ENCODE data around the gene PRCC. TPM values are rescaled to one million over a fixed set of nuclear protein-coding genes. Genes with fewer than 3 reads are reported as not detected.

PRCC gene
- total RNA-seq, 2 experiments from 2014 or later: 49.5 to 50.0 TPM

GRCh38 chr1:156796340-156797097 is 29.2 kb downstream of the PRCC start:
- ATAC-seq (ENCODE audit: poor library complexity): no peak
- Mint-ChIP-seq H3K4me3 (no peak overlapping the region), H3K36me3 (ENCODE audit: low read depth) (peaks cover 89% of the 10 kb centered on the region), H3K27me3 (no peaks in the 10 kb centered on the region), H3K4me1 (ENCODE audit: low read depth) (peaks cover 6% of the 10 kb centered on the region), H3K27ac (no peak overlapping the region), H3K9me3 (no peaks in the 10 kb centered on the region)
- H3K4me3 ChIP-seq (ENCODE audit: low read length): no peak overlapping the region
- H3K9me3 ChIP-seq (ENCODE audit: control insufficient read depth in 1 of 2, insufficient read depth in 1 of 2, low read length in 2 of 2): no peaks in the 10 kb centered on the region
- CTCF ChIA-PET: interaction anchor here (0.8 to 7.6 kb wide), 7 partner anchors 17 to 131 kb away, joined by 3 to 87 read pairs (median 6); partner anchors contain the start of gene NTRK1
- peaks cover 14% of the 10 kb centered on the region for H3K4me1 ChIP-seq (ENCODE audit: insufficient read depth, low read length)
- peaks cover 93% of the 10 kb centered on the region for H3K36me3 ChIP-seq (ENCODE audit: insufficient read depth, low read length)
- H3K27ac ChIP-seq (ENCODE audit: low read depth in 1 of 2, low read length in 2 of 2): no peak overlapping the region
- no peaks in the 10 kb centered on the region for H3K27me3 ChIP-seq (ENCODE audit: control insufficient read depth in 1 of 2, insufficient read depth in 2 of 2, low read length in 2 of 2)
- intact Hi-C loops (cut with DNase I, micrococcal nuclease): loop anchor here (1.0 to 5.0 kb wide), 4 partner anchors 64 to 132 kb away; partner anchors contain the start of gene NTRK1 (in 2 of the 2)
- POLR2A ChIA-PET: interaction anchor here (1.4 to 2.0 kb wide), 2 partner anchors 63 to 65 kb away, joined by 4 to 8 read pairs; partner anchors contain the start of gene INSRR
- no peak for DNase-seq
- TF ChIP-seq CTCF (IDR thresholded peaks at IDR 0.05): no peak

GRCh38 chr1:156797212-156797871 is 30.0 kb downstream of the PRCC start:
- Histone ChIP-seq H3K9me3 (ENCODE audit: control insufficient read depth in 1 of 2, insufficient read depth in 1 of 2, low read length in 2 of 2) (no peaks in the 10 kb centered on the region), H3K36me3 (ENCODE audit: insufficient read depth, low read length) (peaks cover 91% of the 10 kb centered on the region), H3K27ac (ENCODE audit: low read depth in 1 of 2, low read length in 2 of 2) (no peak overlapping the region), H3K27me3 (ENCODE audit: control insufficient read depth in 1 of 2, insufficient read depth in 2 of 2, low read length in 2 of 2) (no peaks in the 10 kb centered on the region), H3K4me1 (ENCODE audit: insufficient read depth, low read length) (peaks cover 21% of the 10 kb centered on the region), H3K4me3 (ENCODE audit: low read length) (no peak overlapping the region)
- ChIA-PET POLR2A (interaction anchor here (1.4 to 2.0 kb wide), 2 partner anchors 62 to 64 kb away, joined by 4 to 8 read pairs; partner anchors contain the start of gene INSRR), CTCF (interaction anchor here (0.8 to 7.6 kb wide), 10 partner anchors 11 to 130 kb away, joined by 3 to 87 read pairs (median 6); partner anchors contain the start of gene NTRK1)
- peak in 13 of 14 experiments; percentile 26 to 84 (median 58) for DNase-seq
- Mint-ChIP-seq H3K36me3 (ENCODE audit: low read depth) (peaks cover 83% of the 10 kb centered on the region), H3K4me3 (no peak overlapping the region), H3K27ac (peak overlapping the region; percentile 5), H3K27me3 (no peaks in the 10 kb centered on the region), H3K4me1 (ENCODE audit: low read depth) (peaks cover 8% of the 10 kb centered on the region), H3K9me3 (no peaks in the 10 kb centered on the region)
- ATAC-seq (ENCODE audit: poor library complexity): peak; percentile 92
- intact Hi-C loops (cut with DNase I, micrococcal nuclease): loop anchor here (1.0 to 5.0 kb wide), 4 partner anchors 63 to 131 kb away; partner anchors contain the start of gene NTRK1 (in 2 of the 2)
- TF ChIP-seq CTCF (IDR thresholded peaks at IDR 0.05): peak; percentile 79

GRCh38 chr1:156801409-156802121 is 34.2 kb downstream of the PRCC start:
- ATAC-seq (ENCODE audit: poor library complexity) (no peak), DNase-seq (peak in 3 of 14 experiments; percentile 30 to 48 (median 37))
- intact Hi-C loops (cut with DNase I, micrococcal nuclease): no loop called here
- no peak for TF ChIP-seq CTCF (IDR thresholded peaks at IDR 0.05)
- Histone ChIP-seq H3K27ac (ENCODE audit: low read depth in 1 of 2, low read length in 2 of 2) (peak overlapping the region in 1 of 2 donors; percentile 36), H3K4me3 (ENCODE audit: low read length) (no peak overlapping the region), H3K4me1 (ENCODE audit: insufficient read depth, low read length) (peaks cover 39% of the 10 kb centered on the region), H3K27me3 (ENCODE audit: control insufficient read depth in 1 of 2, insufficient read depth in 2 of 2, low read length in 2 of 2) (no peaks in the 10 kb centered on the region), H3K9me3 (ENCODE audit: control insufficient read depth in 1 of 2, insufficient read depth in 1 of 2, low read length in 2 of 2) (no peaks in the 10 kb centered on the region), H3K36me3 (ENCODE audit: insufficient read depth, low read length) (peaks cover 62% of the 10 kb centered on the region)
- Mint-ChIP-seq H3K4me1 (ENCODE audit: low read depth) (peaks cover 9% of the 10 kb centered on the region), H3K9me3 (no peaks in the 10 kb centered on the region), H3K27me3 (no peaks in the 10 kb centered on the region), H3K27ac (peak overlapping the region; percentile 65), H3K36me3 (ENCODE audit: low read depth) (peaks cover 61% of the 10 kb centered on the region), H3K4me3 (no peak overlapping the region)
- CTCF ChIA-PET: interaction anchor here (0.6 to 7.6 kb wide), 4 partner anchors 12 to 76 kb away, joined by 4 to 87 read pairs (median 9); partner anchors contain the start of genes NTRK1 and SH2D2A
- POLR2A ChIA-PET: interaction anchor here (0.6 to 4.1 kb wide), 4 partner anchors 15 to 169 kb away, joined by 3 to 18 read pairs (median 3); partner anchors contain the start of genes NTRK1, PRCC and SH2D2A

Measured in CD4-positive, alpha-beta T cell (primary cell).